Left kidney (tissue), 1 donor: ENCODE data around the gene ANKRD6. TPM values are rescaled to one million over a fixed set of nuclear protein-coding genes. Genes with fewer than 3 reads are reported as not detected.

Source experiments
- polyA plus RNA-seq: library from polyadenylated mRNA; unstranded; fragments of 120-200 nt; gene quantifications from one replicate; pipeline ENCODE4 v1.2.1, GENCODE V29; 2013; ENCODE audit not compliant: insufficient read length

Gene ANKRD6
- polyA plus RNA-seq, 1 donor = 36.5 TPM

Other genes with a start within 250 kb of the ANKRD6 start
- 1.2 TPM for gene GABRR1, start 215.8 kb upstream of the ANKRD6 start, polyA plus RNA-seq
- 2.1 TPM for gene GABRR2, start 117.9 kb upstream of the ANKRD6 start, polyA plus RNA-seq
- 59.3 TPM for gene UBE2J1, start 80.4 kb upstream of the ANKRD6 start, polyA plus RNA-seq
- 34.7 TPM for gene RRAGD, start 20.9 kb upstream of the ANKRD6 start, polyA plus RNA-seq
- 53.8 TPM for gene LYRM2, start 205.6 kb downstream of the ANKRD6 start, polyA plus RNA-seq